Urinary bladder (tissue), 4 donors: Measurements from ENCODE around the gene ZNF669. TPM values are rescaled to one million over a fixed set of nuclear protein-coding genes. Genes with fewer than 3 reads are reported as not detected.
"Not testable (repeated sequence)": the region's sequence is repeated elsewhere in the genome, so short reads cannot be mapped to it uniquely, and the experiment has no call there.

Experiments
- DNase-seq: peaks from one replicate; pipeline ENCODE4 v3.0.0-alpha.2; 2015; ENCODE audit errors: extremely low spot score
- H3K27ac ChIP-seq: one replicate; pipeline ENCODE4 v1.5.1; 2013; ENCODE audit warnings: low read depth, mild to moderate bottlenecking, moderate library complexity
- H3K36me3 ChIP-seq: one replicate; pipeline ENCODE4 v1.6.1; 2013; ENCODE audit warnings: mild to moderate bottlenecking, moderate library complexity; ENCODE audit not compliant: insufficient read depth
- H3K4me1 ChIP-seq: one replicate; pipeline ENCODE4 v1.6.1; 2013; ENCODE audit warnings: mild to moderate bottlenecking, moderate library complexity; ENCODE audit not compliant: insufficient read depth
- H3K4me3 ChIP-seq: one replicate; pipeline ENCODE4 v1.5.1; 2013; ENCODE audit warnings: low read depth, low read length
- WGBS: extraction: QIAGEN DNeasy Blood & Tissue Kit; methylation state at CpG from one replicate; pipeline ENCODE4 v1.1.7; 2013; 5-methylcytosine and 5-hydroxymethylcytosine counted together
- polyA plus RNA-seq: library from polyadenylated mRNA; stranded (reverse); fragments of 200-250 nt; gene quantifications from one replicate; pipeline ENCODE4 v1.2.3, GENCODE V29; 2013
- total RNA-seq: library from RNA; depleted of rRNA; stranded (reverse); fragments of >200 nt; gene quantifications from one replicate; pipeline ENCODE4 v1.2.3, GENCODE V29; 2014
- donor health status: healthy with polysubstance abuse.
- donor health status: healthy.

The ZNF669 gene
- total RNA-seq, result 12.0 TPM
- 5.8 TPM for polyA plus RNA-seq

- WGBS, result under 1% methylated on average over 58 of the region's 58 CpGs
- peaks cover 6% of the 10 kb centered on the region for H3K36me3 ChIP-seq
- H3K27ac ChIP-seq, result peak within 1 kb of the TSS; percentile 87
- no peaks in the 10 kb centered on the region for H3K4me1 ChIP-seq
- H3K4me3 ChIP-seq, result peak within 1 kb of the TSS; percentile 85
- peak; percentile 92 for DNase-seq
Observed at GRCh38 chr1:247103859-247104591, at the start of gene ZNF669. ZNF669 (minus strand) TSS chr1:247104356; CDS start chr1:247104199, 157 bp downstream.

- DNase-seq, result no peak
- Histone ChIP-seq H3K36me3 (no peaks in the 10 kb centered on the region), H3K4me3 (no peak overlapping the region), H3K27ac (no peak overlapping the region), H3K4me1 (no peaks in the 10 kb centered on the region)
- over 99% methylated on average over 2 of the region's 2 CpGs for WGBS
Observed at GRCh38 chr1:247147781-247148180, 43.6 kb upstream of the ZNF669 start.

- not testable (repeated sequence) for H3K36me3 ChIP-seq, H3K27ac ChIP-seq, DNase-seq, H3K4me3 ChIP-seq, H3K4me1 ChIP-seq
- 98% methylated on average over 10 of the region's 10 CpGs for WGBS
Observed at GRCh38 chr1:247147120-247147519, 43.0 kb upstream of the ZNF669 start.

DNA sequence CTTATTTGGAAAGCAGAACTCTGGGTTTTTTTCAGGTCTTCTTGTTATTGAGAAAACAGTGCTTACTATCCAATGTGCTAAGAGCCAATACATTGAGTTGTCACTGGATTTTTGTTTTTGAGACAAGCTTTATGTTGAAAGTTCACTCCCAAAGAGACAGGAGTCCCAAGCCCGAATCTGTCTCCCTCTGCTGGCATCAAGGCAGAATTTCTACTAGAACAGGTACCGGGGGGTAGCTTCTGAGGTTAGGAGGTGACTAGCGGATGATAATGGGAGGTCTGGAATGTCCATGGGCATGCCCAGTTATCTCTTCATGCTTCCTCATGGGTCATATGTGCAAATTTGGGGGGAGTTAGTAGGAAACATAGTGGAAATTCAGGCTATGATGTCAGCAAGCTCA, 42.5 kb upstream of the ZNF669 start:
- over 99% methylated on average over 3 of the region's 3 CpGs for WGBS
- no peak overlapping the region for H3K4me3 ChIP-seq
- H3K36me3 ChIP-seq, result no peaks in the 10 kb centered on the region
- no peak overlapping the region for H3K27ac ChIP-seq
- DNase-seq, result no peak
- H3K4me1 ChIP-seq, result no peaks in the 10 kb centered on the region

- WGBS, result 94% methylated on average over 6 of the region's 6 CpGs
- no peak for DNase-seq
- H3K27ac ChIP-seq, result no peak overlapping the region
- no peaks in the 10 kb centered on the region for H3K4me1 ChIP-seq
- no peaks in the 10 kb centered on the region for H3K36me3 ChIP-seq
- no peak overlapping the region for H3K4me3 ChIP-seq
Observed at GRCh38 chr1:247145279-247145678, 41.1 kb upstream of the ZNF669 start.

GRCh38 chr1:247139557-247139956, 35.4 kb upstream of the ZNF669 start:
- H3K4me1 ChIP-seq, DNase-seq, H3K36me3 ChIP-seq, H3K27ac ChIP-seq, H3K4me3 ChIP-seq: not testable (repeated sequence)

- Histone ChIP-seq H3K4me1 (no peaks in the 10 kb centered on the region), H3K27ac (no peak overlapping the region), H3K36me3 (no peaks in the 10 kb centered on the region), H3K4me3 (no peak overlapping the region)
- no peak for DNase-seq
- 97% methylated on average over 10 of the region's 10 CpGs for WGBS
Observed at GRCh38 chr1:247131236-247131635, 27.1 kb upstream of the ZNF669 start.

- H3K4me3 ChIP-seq, DNase-seq, H3K4me1 ChIP-seq, H3K36me3 ChIP-seq, H3K27ac ChIP-seq: not testable (repeated sequence)
- WGBS, result 57% methylated on average over 13 of the region's 18 CpGs
Observed at GRCh38 chr1:247127519-247128282, 23.5 kb upstream of the ZNF669 start.

GRCh38 chr1:247126601-247127000, 22.4 kb upstream of the ZNF669 start:
- no CpG with 5 or more reads among the region's 46 CpGs for WGBS
- H3K36me3 ChIP-seq, H3K27ac ChIP-seq, DNase-seq, H3K4me1 ChIP-seq, H3K4me3 ChIP-seq: not testable (repeated sequence)

- not testable (repeated sequence) for DNase-seq, H3K36me3 ChIP-seq, H3K4me1 ChIP-seq, H3K4me3 ChIP-seq, H3K27ac ChIP-seq
- no CpG with 5 or more reads among the region's 25 CpGs for WGBS
Observed at GRCh38 chr1:247126166-247126565, 22.0 kb upstream of the ZNF669 start.

- no peak overlapping the region for H3K27ac ChIP-seq
- no peaks in the 10 kb centered on the region for H3K4me1 ChIP-seq
- WGBS, result 76% methylated on average over 6 of the region's 6 CpGs
- no peak overlapping the region for H3K4me3 ChIP-seq
- H3K36me3 ChIP-seq, result no peaks in the 10 kb centered on the region
- no peak for DNase-seq
Observed at GRCh38 chr1:247121382-247121781, 17.2 kb upstream of the ZNF669 start.

- not testable (repeated sequence) for H3K4me1 ChIP-seq, DNase-seq, H3K4me3 ChIP-seq, H3K27ac ChIP-seq, H3K36me3 ChIP-seq
- WGBS, result 93% methylated on average over 4 of the region's 4 CpGs
Observed at GRCh38 chr1:247120408-247120668, 16.2 kb upstream of the ZNF669 start.

- no peak overlapping the region for H3K27ac ChIP-seq
- no peak overlapping the region for H3K4me3 ChIP-seq
- no peaks in the 10 kb centered on the region for H3K36me3 ChIP-seq
- no peak for DNase-seq
- H3K4me1 ChIP-seq, result no peaks in the 10 kb centered on the region
- 96% methylated on average over 22 of the region's 22 CpGs for whole genome bisulfite sequencing
Observed at GRCh38 chr1:247119600-247120407, 15.6 kb upstream of the ZNF669 start.
